Heart right ventricle (tissue), 16 donors: ENCODE results near the gene SEC14L1. TPM values are rescaled to one million over a fixed set of nuclear protein-coding genes. Genes with fewer than 3 reads are reported as not detected.
A peak's percentile ranks its signal among the peaks of the same experiment; 100 is the strongest.
"Not testable (repeated sequence)": the region's sequence is repeated elsewhere in the genome, so short reads cannot be mapped to it uniquely, and the experiment has no call there.

Source experiments
- ATAC-seq, 8 donors: fragments of 200-7000 bp; cut with Tn5 transposase; one replicate each; pipeline ENCODE4 v1.9.1; 2020; ENCODE audit warnings: mild to moderate bottlenecking in 8 of 8, moderate library complexity in 8 of 8, moderate number of reproducible peaks in 1 of 8
- DNase-seq, 2 donors: peaks; one replicate each; pipeline ENCODE4 v3.0.0-alpha.2; 2020
- H3K27ac ChIP-seq, 10 donors: fragments of 200-600 bp; sonication (generic) in 2 of 10; one replicate each; pipeline versions ENCODE4 v1.5.0 to v1.8.0; 2020 to 2022; ENCODE audit warnings: mild to moderate bottlenecking in 3 of 10
- H3K27me3 ChIP-seq, 7 donors: fragments of 200-600 bp; one replicate each; pipeline ENCODE4 v1.8.0; 2021 to 2022; ENCODE audit warnings: mild to moderate bottlenecking in 2 of 7
- H3K36me3 ChIP-seq, 9 donors: fragments of 200-600 bp; sonication (generic) in 1 of 9; one replicate each; pipeline versions ENCODE4 v1.5.0 to v1.8.0; 2020 to 2022; ENCODE audit warnings: mild to moderate bottlenecking in 2 of 9
- H3K4me1 ChIP-seq, 9 donors: fragments of 200-600 bp; sonication (generic) in 1 of 9; one replicate each; pipeline versions ENCODE4 v1.5.0 to v1.8.0; 2020 to 2022; ENCODE audit warnings: mild to moderate bottlenecking in 4 of 9
- H3K4me3 ChIP-seq, 10 donors: fragments of 200-600 bp; sonication (generic) in 2 of 10; one replicate each; pipeline versions ENCODE4 v1.5.0 to v1.8.0; 2020 to 2022; ENCODE audit warnings: mild to moderate bottlenecking in 7 of 10, moderate library complexity in 2 of 10
- H3K9me3 ChIP-seq, 11 donors: fragments of 200-600 bp in 10 of 11; sonication (generic) in 2 of 11; one replicate each; pipeline versions ENCODE4 v1.5.0 to v1.8.0; 2013 to 2022; ENCODE audit warnings: mild to moderate bottlenecking in 2 of 11, control low read depth in 1 of 11, moderate library complexity in 1 of 11
- CTCF ChIP-seq, 9 donors: fragments of 200-600 bp; sonication (generic) in 2 of 9; IDR thresholded peaks; one replicate each; pipeline versions ENCODE4 v1.5.0 to v1.8.0; 2021 to 2022; ENCODE audit warnings: antibody characterized with exemption in 9 of 9, mild to moderate bottlenecking in 5 of 9, moderate library complexity in 1 of 9
- WGBS, 2 donors: extraction: QIAGEN DNeasy Blood & Tissue Kit; methylation state at CpG; one replicate each; pipeline ENCODE4 v1.1.7; 2013; ENCODE audit warnings: inconsistent platforms in 1 of 2; 5-methylcytosine and 5-hydroxymethylcytosine counted together
- intact Hi-C, 10 donors: fragments of 100-400 bp; cut with DNase I; formaldehyde crosslinking; loops; one replicate each; pipeline versions ENCODE4 v1.11.1 to v1.14.2; 2022
- polyA plus RNA-seq, 2 donors: library from polyadenylated mRNA; stranded (reverse); fragments of 200-250 nt; gene quantifications; one replicate each; pipeline ENCODE4 v1.2.3, GENCODE V29; 2013
- total RNA-seq, 10 donors: library from RNA; stranded (reverse); fragmentation: NEBNext Ultra II Directional in 3 of 10; extraction: Animal tissue kit (Norgen Biotek cat#: 25700) in 3 of 10; gene quantifications; one replicate each; pipeline versions ENCODE4 v1.2.1 to v1.2.4, GENCODE V29; 2021 to 2023
- donor health status: Arrhythmogenic right ventricular cardiomyopathy.
- donor health status: ischemic (EF 13 %, LVEDD 7.1; RV severe dilation, severe dysfunction).
- donor health status: healthy with polysubstance abuse.
- donor health status: DM: no; HTN: yes; CAD: no.
- donor health status: DM: no; HTN: no; CAD: no.
- donor health status: ischemic (EF 25% LVEDD 6.9; RV normal size, moderate dysfunction).
- donor health status: ischemic (EF 25% LVEDD 5.7; RV mildly dilated, moderate dysfunction).
- donor health status: healthy.
- donor health status: DM: yes; HTN: yes; CAD: no.
- donor health status: Ischemic cardiomyopathy.
- donor health status: ischemic (EF 35%, LVEDD 5.7; RV mildly dilated, moderate dysfunction).
- donor health status: nonischemic (EF 11% LVEDD 7.7; RV severe dilation, severe dysfunction).
- donor health status: DM: yes; HTN: yes; CAD: no.
- donor health status: PGD.
- donor health status: ischemic (EF 29% LVEDD 5.4; RV normal size, mild dysfunction).
- donor health status: nonischemic (EF 23%, LVEDD 6.1; RV moderate dilation, normal function).

The SEC14L1 gene
- total and polyA plus RNA-seq, 12 donors = 36.1 to 88.8 (median 50.0) TPM

- peak; percentile 81 to 90 for DNase-seq
- peaks cover 8 to 28% (median 12%) of the 10 kb centered on the region in 9 donors for H3K4me1 ChIP-seq
- no peaks in the 10 kb centered on the region for H3K36me3 ChIP-seq
- H3K4me3 ChIP-seq = peak overlapping the region; percentile 34 to 75 (median 64)
- H3K27me3 ChIP-seq = peaks cover 0 to 22% (median 0%) of the 10 kb centered on the region in 7 donors
- peak; percentile 96 to 100 (median 99) for TF ChIP-seq CTCF (IDR thresholded peaks at IDR 0.05)
- intact Hi-C loops = loop anchor here (1.0 to 10.0 kb wide), 9 partner anchors 151 to 382 kb away; partner anchors contain the start of gene MGAT5B (in 2 of the 10)
- WGBS, 2 donors = 0 to 1% methylated on average over 35 to 51 of the region's 51 CpGs
- H3K27ac ChIP-seq = peak overlapping the region in 9 of 10 donors; percentile 1 to 83 (median 63)
- peak; percentile 86 to 94 (median 90) for ATAC-seq
- H3K9me3 ChIP-seq = no peaks in the 10 kb centered on the region
Measured at GRCh38 chr17:77247048-77247541, 106.3 kb downstream of the SEC14L1 start.

DNA sequence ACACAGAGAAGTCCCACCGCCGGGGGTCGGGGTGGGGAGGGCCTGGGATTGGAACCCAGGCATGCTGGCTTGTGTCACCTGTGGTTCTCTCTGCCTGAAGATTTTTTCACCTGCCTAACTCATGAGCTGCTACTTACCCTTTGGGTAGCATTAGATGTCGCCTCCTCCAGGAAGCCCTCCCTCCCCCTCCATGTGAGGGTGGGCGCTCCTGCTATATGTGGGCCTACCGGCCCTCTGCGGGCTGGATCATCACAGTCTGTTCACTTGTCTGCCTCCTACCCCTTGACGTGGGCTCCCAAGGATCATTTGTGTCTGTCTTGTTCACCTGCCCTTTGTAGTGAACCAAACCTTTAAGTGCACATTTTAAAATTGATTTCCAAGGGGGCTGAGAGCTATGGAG lies 106.8 kb downstream of the SEC14L1 start:
- peaks cover 8 to 23% (median 12%) of the 10 kb centered on the region in 9 donors for H3K4me1 ChIP-seq
- H3K27me3 ChIP-seq = peaks cover 0 to 22% (median 0%) of the 10 kb centered on the region in 7 donors
- intact Hi-C loops = loop anchor here (1.0 to 10.0 kb wide), 9 partner anchors 151 to 383 kb away; partner anchors contain the start of gene MGAT5B (in 2 of the 10)
- ATAC-seq (peak in 2 of 8 donors; percentile 12 to 23), DNase-seq (no peak)
- H3K4me3 ChIP-seq = peak overlapping the region in 6 of 10 donors; percentile 45 to 72 (median 68)
- WGBS, 2 donors = 38 to 43% methylated on average over 8 of the region's 8 CpGs
- no peak for TF ChIP-seq CTCF (IDR thresholded peaks at IDR 0.05)
- H3K9me3 ChIP-seq = no peaks in the 10 kb centered on the region
- peak overlapping the region in 1 of 10 donors; percentile 83 for H3K27ac ChIP-seq
- H3K36me3 ChIP-seq = no peaks in the 10 kb centered on the region

- WGBS, 2 donors = 68 to 71% methylated on average over 17 of the region's 17 CpGs
- no peaks in the 10 kb centered on the region for H3K36me3 ChIP-seq
- H3K4me3 ChIP-seq = no peak overlapping the region
- no peak overlapping the region for H3K27ac ChIP-seq
- H3K27me3 ChIP-seq = peaks cover 0 to 22% (median 0%) of the 10 kb centered on the region in 7 donors
- intact Hi-C loops = loop anchor here in 4 of 10 donors (5.0 to 10.0 kb wide), 4 partner anchors 156 to 384 kb away; partner anchors contain the start of gene MGAT5B (in 2 of the 4)
- no peak for TF ChIP-seq CTCF (IDR thresholded peaks at IDR 0.05)
- no peaks in the 10 kb centered on the region for H3K9me3 ChIP-seq
- peaks cover 8 to 14% (median 11%) of the 10 kb centered on the region in 9 donors for H3K4me1 ChIP-seq
- DNase-seq (no peak), ATAC-seq (no peak)
Measured at GRCh38 chr17:77248216-77249114, 107.7 kb downstream of the SEC14L1 start.

DNA sequence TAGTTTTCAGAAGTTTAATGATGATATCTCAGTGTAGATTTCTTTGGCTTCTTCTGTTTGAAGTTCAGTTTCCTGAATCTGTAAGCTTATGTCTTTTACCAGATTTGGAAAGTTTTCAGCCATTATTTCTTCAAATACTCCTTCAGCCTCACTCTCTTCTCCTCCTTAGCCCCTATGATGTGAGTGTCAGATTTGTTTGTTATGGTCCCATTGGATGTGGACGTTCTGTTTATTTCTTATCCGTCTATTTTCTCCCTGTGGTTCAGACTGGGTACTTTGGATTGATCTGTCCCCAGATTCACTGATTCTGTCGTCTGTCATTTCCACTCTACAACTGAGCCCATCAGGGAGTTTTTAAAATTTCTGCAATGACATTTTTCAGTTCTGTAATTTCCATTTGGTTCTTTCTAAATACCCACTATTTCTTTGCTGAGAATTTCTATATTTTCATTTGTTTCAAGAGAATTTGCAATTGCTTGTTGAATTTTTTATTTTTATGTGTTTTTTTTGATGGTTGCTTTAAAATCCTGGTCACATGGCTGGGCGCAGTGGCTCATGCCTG lies 110.9 kb downstream of the SEC14L1 start:
- TF ChIP-seq CTCF (IDR thresholded peaks at IDR 0.05) = no peak
- H3K4me3 ChIP-seq = no peak overlapping the region
- no peak overlapping the region for H3K27ac ChIP-seq
- peaks cover 2 to 14% (median 6%) of the 10 kb centered on the region in 9 donors for H3K4me1 ChIP-seq
- WGBS, 2 donors = 77 to 83% methylated on average over 4 of the region's 4 CpGs
- no peak for ATAC-seq
- H3K27me3 ChIP-seq = peaks cover 0 to 22% (median 0%) of the 10 kb centered on the region in 7 donors
- DNase-seq = no peak
- no peaks in the 10 kb centered on the region for H3K36me3 ChIP-seq
- intact Hi-C loops = loop anchor here in 1 of 10 donors (10.0 kb wide), 1 partner anchor 387 kb away; the partner anchor contains the start of gene MGAT5B
- no peaks in the 10 kb centered on the region for H3K9me3 ChIP-seq

DNA sequence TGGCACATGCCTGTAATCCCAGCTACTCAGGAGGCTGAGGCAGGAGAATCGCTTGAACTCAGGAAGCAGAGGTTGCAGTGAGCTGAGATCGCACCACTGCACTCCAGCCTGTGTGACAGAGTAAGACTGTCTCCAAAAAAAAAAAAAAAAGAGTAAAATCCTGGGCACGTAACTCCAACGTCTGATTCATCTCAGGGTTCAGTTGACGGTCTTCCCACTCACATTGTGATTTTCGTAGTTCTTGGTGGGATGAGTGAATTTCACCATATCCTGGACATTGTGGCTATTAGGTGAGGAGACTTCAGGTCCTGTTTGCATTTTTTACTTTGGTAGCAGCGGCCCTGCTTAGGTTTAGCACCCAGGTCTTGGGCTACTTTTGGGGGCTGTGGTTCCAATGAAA lies 111.5 kb downstream of the SEC14L1 start:
- H3K36me3 ChIP-seq, H3K4me1 ChIP-seq, ATAC-seq, DNase-seq, H3K27ac ChIP-seq, H3K9me3 ChIP-seq, H3K4me3 ChIP-seq: not testable (repeated sequence)
- peaks cover 0 to 21% (median 0%) of the 10 kb centered on the region in 7 donors for H3K27me3 ChIP-seq
- intact Hi-C loops = loop anchor here in 1 of 10 donors (10.0 kb wide), 1 partner anchor 388 kb away; the partner anchor contains the start of gene MGAT5B
- WGBS, 2 donors = 61 to 64% methylated on average over 7 of the region's 7 CpGs
